Measurements from ENCODE around the gene TRIM38.
"Not testable (repeated sequence)": the region's sequence is repeated elsewhere in the genome, so short reads cannot be mapped to it uniquely, and the experiment has no call there.

The TRIM38 gene

DNA sequence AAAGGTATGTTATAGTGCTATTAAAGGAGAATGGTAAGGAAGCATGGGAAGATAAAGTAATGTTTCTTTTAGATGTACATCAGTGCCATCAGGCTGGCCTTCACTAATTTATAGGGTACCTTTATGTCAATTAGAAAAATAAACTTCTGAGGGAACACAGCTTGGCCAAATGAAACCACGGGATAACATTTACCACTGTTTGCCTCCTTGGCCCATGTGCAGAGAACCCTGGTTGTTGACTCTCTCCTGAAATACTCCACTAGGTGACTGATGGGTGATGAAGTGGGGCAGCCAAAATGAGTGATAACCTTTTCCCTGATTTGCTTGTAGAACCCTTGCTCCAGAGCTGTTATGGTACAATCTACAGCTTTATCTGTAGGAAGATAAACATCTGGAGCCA lies 9.5 kb downstream of the TRIM38 start:
- DNase-seq = no peak

DNA sequence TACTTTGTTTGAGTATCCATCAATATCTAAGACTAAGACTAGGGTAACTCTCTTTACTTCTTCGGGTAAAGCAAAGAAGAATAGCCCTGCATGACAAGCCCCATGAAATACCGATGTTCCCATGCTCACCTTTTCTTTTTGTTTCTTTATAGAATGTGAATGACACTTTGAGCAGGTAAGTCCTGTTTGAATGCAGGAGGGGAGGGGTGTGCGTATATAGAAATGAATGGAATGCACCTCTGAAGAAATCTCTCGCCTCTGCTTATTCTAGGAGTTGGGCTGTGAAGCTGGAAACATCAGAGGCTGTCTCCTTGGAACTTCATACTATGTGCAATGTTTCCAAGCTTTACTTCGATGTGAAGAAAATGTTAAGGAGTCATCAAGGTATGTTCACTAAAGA lies 10.3 kb downstream of the TRIM38 start:
- DNase-seq = no peak

DNA sequence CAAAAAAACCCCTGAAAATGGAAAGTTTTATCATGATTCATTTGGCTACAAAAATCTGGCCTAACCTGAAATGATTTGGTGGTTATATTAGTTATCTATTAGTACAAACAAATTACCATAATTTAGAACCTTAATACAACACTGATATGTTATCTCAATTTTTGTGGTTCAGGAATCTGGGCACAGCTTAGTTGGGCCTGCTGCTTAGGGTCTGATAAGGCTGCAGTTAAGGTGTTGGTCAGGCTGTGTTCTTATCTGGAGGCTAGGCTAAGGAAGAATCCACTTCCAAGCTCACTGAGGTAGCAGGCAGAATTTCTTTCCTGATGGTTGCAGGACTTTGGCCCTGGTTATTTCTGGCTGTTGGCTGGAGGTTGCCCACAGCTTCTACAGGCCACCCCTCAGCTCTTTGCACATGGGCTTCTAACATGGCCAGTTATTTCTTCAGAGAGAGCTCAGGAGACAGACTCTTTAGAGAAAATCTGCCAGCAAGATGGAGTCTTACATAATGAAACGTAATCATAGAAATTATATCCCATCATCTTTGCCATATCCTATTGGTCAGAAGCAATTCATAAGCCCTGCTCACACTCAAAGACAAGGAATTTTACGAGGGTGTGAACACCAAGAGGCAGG lies 11.4 kb downstream of the TRIM38 start:
- DNase-seq = no peak

DNA sequence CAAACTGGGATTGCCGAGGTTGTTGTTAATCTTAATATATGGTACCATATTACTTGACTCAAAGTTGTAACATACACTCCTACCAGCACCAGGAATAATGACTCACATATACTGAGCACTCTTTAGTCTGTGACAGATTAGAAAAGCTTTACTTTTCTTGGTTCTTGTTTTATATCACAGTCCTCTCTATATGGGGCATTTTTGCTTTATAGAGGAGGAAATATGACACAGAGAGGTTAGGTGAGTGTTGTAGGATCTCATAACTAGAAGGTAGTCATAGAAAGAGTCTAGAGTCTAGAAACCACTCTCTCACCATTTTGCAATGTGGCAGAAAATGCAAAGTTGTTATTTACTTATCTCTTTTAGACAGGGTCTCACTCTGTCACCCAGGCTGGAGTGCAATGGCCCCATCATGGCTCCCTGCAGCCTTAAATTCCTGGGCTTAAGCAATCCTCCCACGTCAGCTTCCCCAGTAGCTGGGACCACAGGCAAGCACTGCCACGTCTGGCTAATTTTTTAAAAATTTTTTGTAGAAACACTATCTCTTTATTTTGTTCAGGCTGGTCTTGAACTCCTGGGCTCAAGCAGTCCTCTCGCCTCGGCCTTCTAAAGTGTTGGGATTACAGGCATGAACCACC lies 13.4 kb downstream of the TRIM38 start:
- DNase-seq = no peak

DNA sequence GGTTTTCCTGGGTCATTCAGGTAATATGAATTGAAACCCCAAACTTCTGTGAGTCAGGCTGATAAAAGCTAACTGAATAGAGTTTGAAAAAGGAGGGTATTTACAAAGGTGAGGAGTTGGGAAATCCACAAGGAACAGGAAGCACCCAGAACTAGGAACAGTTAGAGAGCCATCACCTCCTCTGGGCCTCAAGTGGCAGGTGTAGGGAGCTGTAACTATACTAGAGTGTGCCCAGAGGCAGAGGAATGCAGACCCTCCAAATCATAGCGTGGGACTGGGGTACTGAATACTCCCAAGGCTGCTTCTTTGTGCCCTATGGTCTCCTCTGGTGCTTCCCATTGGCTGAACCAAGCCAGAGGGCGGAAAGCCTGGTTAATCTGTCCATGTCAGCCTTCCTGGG lies 18.3 kb downstream of the TRIM38 start:
- DNase-seq = peak; percentile 48

DNA sequence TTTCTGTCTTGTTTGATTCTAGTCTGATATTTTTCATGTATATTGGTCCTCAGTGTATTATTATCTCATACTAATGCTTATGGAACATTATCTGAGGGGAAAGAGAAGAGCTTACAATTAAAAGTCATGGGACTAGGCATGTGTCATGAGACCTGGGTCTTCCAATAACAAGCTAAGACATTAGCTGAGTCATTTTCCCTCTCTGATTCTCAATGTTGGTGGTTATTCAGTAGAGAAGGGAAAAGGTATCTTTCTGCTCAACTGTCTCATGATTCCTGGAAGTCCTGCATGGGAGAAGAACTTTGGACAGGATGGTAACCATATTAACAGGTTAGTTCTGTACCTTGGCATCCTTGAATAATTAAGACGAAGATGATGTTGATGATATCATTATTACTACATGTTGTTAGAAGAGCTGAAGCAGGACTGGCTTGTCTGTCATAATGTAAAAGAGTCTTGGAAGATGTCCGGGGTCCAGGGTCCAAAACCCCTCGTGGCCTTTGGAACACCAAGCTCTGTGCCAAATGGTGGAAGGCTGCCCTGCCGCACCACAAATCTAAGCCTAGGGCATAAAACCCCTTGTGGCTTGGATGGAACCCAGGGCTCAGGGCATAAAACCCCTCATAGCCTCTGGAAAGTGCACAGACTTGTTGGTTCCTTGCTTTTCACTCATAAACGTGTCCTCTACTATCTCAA lies 19.1 kb downstream of the TRIM38 start:
- DNase-seq = peak; percentile 72

DNA sequence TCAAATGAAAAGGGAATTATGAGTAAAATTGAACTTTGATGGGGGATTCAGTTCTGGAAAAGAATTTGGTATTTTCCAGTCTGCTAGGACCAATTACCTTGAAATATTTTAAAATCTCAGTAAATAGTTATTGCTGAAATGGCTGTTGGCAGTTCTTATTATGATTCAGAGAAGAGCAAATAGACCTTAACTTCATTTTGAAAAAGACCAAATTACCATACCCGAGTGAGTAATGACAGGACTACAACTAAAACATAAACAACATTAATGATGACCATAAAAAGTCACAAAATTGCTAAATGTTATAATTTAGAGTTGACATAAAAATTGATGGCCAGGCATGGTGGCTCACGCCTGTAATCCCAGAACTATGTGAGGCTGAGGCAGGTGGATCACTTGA lies 21.7 kb downstream of the TRIM38 start:
- DNase-seq = no peak

DNA sequence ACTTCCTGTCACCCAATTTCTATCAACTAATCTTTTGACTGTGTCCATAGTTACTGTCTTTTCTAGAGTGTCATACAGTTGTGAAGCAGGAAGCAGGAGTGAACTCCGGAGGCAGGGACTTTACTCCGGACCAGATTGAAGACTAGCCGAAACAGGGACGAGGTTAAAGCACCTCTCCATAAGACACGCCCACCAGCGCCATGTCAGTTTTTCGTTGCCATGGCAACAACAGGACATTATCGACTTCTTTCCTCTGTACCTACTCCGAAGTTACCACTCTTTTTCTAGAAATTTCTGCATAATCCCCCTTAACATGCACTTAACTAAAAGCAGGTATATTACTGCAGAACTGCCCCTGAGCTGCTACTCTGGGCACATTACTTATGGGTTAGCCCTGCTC lies 25.2 kb downstream of the TRIM38 start:
- peak; percentile 17 for DNase-seq

DNA sequence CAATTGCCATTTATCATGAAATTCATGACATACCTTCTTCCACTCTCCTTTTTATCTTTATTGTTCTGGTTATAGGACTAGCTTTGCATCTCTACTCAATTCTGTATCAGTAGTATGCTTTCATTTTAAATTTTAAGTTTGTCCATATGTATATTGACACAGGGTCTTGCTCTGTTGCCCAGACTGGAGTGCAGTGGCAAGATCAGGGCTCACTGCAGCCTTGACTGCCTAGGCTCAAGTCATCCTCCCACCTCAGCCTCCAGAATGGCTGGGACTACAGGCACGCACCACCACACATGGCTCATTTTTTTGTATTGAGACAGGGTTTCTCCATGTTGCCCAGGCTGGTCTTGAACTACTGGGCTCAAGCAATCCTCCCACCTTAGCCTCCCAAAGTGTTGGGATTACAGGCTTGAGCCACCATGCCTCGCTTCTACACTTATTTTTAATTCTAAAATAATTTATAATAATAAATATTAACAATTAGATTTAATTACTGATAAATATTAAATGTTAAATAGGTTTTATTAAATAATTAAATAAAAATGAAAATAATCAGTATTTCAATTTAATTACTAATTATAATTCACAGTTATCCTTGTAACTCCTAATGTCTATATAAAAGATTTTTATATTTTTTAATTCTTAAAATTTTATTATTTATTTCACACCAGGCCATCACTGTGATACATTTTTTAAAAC lies 27.7 kb downstream of the TRIM38 start:
- no peak for DNase-seq

DNA sequence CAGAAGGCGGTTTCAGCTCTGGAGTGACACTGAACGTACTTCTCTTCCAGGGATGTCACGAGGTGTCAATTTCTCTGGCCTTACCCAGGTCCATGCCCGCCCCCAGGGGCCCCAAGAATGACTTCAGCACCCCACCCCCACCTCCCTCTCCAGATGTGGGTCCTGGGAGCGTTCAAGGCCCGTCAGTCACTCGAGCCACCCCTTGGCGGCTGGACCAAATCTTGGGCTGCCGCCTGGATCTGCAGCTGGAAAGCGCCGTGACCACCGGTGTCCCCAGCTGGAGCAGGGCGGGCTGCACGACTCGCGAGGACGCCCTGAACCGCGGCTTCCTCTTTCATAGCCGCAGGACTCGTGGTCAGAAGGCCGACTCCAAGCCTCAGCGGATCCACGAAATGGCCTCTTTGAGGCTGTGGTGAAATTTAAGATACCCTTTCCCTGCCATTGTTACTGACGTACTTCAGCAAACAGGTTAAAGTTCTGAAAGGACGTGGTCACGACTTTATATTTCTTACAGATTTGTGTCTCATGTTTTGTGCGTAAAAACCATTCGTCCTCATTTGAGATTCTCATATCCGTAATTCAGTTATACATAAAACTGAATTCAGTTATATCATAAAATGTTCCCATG lies 29.3 kb downstream of the TRIM38 start:
- peak; percentile 96 for DNase-seq

DNA sequence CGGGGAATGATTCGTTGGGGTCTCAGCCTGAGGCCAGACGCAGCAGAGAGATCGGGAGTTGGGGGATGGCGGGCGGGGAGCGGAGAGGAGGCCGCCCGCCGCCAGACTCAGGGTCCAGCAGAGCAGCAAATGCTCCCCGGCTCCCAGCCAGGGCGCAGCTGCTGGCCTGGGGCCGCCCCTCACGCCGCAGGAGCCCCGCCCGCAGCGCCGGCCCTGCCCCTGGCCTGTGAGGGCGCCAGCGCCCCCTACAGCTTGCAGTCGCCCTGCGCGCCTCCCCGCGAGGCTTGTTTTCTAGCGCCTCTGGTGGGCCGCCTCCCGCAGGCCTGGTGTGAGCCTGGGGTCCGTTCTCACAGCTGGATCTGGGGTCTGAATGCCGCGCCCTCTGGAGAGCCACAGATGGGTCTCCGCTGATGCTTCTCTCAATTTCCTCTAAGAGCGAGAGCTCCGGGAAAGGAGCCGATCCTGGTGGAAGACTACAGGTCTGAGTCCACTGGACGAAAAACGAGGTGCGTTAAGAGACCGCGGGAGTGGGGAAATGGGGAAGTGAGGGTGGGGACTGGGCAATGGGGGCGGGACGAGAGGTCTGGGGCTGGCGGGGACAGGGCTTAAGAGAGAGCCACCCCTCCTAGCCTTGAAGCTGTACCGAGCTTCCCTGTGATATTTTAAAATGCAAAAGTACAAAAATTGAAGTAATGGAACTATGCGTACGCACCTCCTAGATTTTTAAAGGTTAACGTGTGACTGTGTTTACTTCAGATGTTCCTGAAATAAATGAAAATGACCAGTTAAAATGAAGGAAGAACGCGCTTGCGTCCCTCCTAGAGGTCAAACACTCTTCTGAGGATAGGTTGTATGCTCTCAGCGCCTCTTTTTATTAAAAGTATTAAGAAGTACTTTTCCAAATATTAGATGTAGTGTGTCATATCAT lies 30.1 kb downstream of the TRIM38 start:
- peak; percentile 97 for DNase-seq

DNA sequence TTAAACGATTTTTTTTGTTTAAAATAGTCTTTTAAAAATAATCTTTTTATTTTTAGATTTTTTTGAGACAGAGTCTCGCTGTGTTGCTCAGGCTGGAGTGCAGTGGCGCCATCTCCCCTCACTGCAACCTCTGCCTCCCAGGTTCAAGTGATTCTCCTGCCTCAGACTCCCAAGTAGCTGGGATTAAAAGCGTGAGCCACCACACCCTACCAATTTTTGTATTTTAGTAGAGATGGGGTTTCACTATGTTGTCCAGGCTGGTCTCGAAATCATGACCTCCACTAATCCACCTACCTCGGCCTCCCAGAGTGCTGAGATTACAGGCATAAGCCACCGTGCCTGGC lies 30.7 kb downstream of the TRIM38 start:
- peak; percentile 52 for DNase-seq

DNA sequence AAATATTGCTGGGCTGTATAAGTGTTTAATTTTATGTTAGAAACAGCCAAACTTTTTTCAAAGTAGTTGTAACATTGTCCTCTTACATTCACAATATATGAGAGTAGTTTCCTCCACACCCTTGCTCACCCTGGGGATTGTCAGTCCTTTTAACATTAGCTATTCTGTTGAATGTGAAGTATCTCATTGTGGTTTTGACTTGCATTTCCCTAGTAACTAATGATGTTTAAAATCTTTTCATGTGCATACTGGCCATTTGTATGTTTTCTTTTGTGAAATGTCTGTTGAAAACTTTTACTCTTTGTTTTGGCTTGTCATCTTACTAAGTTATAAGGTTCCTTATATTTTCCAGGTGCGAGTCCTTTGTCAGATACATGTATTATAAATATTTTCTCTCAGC lies 32.9 kb downstream of the TRIM38 start:
- DNase-seq = no peak

DNA sequence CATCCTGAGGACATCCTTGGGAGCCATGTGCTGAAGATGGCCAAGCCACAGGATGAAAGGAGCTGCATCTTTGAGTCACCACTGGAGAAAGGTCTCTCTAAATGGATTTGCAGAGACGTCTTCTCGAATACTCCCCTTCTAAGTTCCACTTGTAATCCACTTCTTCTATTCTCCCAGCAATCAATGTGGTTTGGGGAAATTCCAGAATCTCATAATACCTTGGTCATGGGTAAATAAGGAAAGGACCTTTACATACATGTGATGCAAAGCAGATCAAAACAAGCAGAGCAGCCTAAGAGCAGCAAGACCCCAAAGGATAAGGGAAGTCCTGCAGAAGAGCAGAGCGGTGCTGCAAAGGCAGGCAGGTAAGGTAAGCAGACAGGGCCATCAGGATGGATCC lies 35.3 kb downstream of the TRIM38 start:
- peak; percentile 13 for DNase-seq

DNA sequence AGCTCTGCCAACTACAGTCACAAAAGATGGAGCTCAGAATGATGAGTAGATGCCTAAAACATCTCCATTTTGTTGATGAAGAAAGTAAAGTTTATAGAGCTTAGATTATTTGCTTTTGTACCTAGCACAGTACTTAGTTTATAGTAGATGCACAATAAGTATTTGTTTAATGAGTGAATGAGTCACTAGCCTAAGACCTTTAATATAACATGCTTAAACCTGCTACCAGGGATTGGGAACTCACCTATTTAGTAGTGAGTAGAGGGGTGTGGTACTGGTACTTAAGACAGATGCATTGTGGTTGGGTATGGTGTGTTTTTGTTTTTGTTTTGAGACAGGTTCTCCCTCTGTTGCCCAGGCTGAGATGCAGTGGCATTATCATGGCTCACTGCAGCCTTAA lies 35.8 kb downstream of the TRIM38 start:
- DNase-seq = no peak

DNA sequence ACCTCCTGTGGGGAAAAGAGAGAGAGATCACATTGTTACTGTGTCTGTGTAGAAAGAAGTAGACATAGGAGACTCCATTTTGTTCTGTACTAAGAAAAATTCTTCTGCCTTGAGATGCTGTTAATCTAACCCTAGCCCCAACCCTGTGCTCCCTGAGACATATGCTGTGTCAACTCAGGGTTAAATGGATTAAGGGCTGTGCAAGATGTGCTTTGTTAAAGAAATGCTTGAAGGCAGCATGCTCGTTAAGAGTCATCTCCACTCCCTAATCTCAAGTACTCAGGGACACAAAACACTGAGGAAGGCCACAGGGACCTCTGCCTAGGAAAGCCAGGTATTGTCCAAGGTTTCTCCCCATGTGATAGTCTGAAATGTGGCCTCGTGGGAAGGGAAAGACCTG lies 36.6 kb downstream of the TRIM38 start:
- DNase-seq = not testable (repeated sequence)

DNA sequence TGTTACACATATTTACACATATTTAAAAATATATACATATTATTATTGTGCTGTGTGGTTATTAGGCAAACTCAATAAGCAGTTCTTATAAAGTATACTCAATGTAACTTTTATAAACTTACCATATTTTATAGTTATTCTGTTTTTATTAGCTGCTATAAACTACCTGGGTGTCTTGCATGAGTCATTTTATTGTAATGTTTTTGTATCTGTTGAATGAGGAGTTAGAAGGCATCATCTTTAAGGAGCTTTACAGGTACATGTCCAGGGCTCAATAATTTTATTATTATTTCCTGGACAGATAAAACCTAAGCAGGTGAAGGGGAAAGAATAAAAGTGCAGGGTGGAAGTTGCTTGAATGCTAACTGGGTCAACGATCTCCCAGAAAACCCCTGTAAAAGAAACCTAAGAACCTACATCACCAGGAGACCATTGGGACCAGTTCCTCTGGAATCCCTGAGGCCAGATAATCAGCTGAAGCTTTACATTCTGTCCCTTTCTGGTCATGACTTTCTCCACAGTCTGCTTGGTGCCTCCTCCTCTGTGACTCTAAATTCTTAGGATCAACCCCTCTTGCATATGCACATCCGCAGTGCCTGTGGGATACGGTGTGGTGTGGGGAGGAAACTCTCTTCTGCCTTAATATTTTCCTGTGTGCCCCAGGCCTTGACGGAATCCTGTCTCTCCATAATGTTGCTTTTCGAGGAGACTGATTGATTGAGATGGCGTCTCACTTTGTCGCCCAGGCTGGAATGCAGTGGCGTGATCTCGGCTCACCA lies 38.0 kb downstream of the TRIM38 start:
- no peak for DNase-seq

DNA sequence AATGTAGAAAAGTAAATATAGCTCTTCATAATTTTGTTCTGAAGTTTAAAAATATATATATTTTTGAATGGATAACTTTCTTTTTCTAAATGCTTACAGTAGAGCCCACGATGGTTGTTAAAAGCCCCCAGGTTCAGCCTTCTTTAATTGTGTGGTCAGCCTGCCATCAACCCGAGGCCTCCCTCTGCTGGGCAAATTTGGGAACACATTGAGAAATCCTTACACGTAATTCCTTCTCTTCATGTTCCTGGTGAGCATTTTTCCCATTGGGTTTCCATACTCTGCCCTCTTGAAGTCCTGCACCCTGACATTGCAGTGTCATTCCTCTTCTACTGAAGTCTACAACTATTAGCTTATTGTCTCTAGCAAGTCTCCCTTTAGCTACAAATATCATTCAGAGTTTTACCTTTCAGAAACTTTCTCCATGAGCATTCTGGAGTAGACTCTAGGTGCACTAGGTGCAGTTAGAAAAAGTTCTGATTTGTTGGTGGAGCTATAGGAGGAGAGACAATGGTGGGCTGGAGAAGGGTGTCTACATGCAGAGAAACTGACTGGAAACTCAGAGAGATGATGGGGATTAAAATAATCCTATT lies 40.6 kb downstream of the TRIM38 start:
- DNase-seq = peak; percentile 76

DNA sequence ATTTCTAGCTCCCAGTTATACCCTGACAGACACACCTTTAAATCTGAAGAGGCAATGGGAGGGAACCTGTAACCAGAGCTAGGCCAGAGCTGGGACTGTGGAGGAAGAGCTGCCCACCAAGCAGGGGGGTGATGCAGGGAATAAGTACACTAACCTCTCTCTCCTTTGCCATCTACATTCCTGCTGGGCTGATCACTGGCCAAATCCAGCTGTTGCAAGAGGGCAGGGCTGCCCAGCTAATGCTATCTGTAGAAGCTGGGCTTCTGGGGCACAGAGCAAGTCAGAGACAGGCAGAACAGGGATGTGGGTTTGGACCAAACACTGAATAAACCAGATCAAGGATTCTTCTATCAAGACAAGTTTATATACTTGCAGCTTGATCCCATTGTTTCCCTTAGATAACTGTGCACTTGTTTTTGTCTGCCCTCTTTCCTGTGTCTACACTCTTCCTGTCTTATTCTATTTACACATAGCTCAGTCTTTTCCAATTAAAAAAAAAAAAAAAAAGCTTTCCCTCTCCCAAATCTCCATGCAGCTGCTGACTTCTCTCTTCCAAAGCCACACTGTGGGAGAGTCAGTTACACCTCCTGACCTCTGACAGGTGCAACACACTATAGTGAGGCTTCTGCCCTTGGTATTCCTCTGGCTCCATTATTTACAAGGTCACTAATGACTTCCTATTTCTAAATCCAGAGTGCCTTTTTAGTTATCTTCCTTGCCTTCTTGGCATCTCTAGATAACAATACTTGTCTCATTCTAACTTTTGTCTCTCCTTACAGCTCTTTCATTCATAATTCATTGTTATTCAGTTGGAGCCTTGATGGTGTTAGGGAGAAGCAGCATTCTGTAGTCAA lies 43.7 kb downstream of the TRIM38 start:
- peak; percentile 75 for DNase-seq

DNA sequence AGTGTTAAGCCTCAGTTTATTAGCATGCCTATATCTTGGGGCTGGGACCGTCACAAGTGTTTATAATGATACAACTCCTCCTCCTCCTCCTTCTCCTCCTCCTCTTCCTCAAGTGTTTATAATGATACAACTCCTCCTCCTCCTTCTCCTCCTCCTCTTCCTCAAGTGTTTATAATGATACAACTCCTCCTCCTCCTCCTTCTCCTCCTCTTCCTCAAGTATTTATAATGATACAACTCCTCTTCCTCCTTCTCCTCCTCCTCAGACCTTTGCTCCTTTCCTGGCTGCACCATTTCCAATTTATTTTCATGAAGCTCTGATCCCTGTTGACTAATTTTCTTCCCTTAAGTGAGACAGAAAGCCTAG lies 44.3 kb downstream of the TRIM38 start:
- DNase-seq = not testable (repeated sequence)
